ENCODE results near the gene LEKR1. TPM values are rescaled to one million over a fixed set of nuclear protein-coding genes. Genes with fewer than 3 reads are reported as not detected.

Gene LEKR1
- total RNA-seq, 1 donor from 2014 or later = 2.3 TPM

GRCh38 chr3:157056035-157056434 is 229.9 kb downstream of the LEKR1 start:
- Histone ChIP-seq H3K36me3 (ENCODE audit: control insufficient read depth, insufficient read depth, low read length) (no peaks in the 10 kb centered on the region), H3K4me3 (ENCODE audit: low read depth, low read length) (no peak overlapping the region), H3K27me3 (ENCODE audit: control insufficient read depth, insufficient read depth, low read length) (no peaks in the 10 kb centered on the region)
- TF ChIP-seq CTCF (IDR thresholded peaks at IDR 0.05; ENCODE audit: insufficient read depth, low read length, poor library complexity, severe bottlenecking) = no peak
- DNase-seq (ENCODE audit: low read depth) = no peak

GRCh38 chr3:157058392-157059071 is 232.4 kb downstream of the LEKR1 start:
- DNase-seq (ENCODE audit: low read depth) = no peak
- no peak overlapping the region for H3K4me3 ChIP-seq (ENCODE audit: low read depth, low read length)
- no peaks in the 10 kb centered on the region for H3K36me3 ChIP-seq (ENCODE audit: control insufficient read depth, insufficient read depth, low read length)
- no peak for TF ChIP-seq CTCF (IDR thresholded peaks at IDR 0.05; ENCODE audit: insufficient read depth, low read length, poor library complexity, severe bottlenecking)
- H3K27me3 ChIP-seq (ENCODE audit: control insufficient read depth, insufficient read depth, low read length) = no peaks in the 10 kb centered on the region

GRCh38 chr3:157059181-157059580 is 233.0 kb downstream of the LEKR1 start:
- no peak for TF ChIP-seq CTCF (IDR thresholded peaks at IDR 0.05; ENCODE audit: insufficient read depth, low read length, poor library complexity, severe bottlenecking)
- DNase-seq (ENCODE audit: low read depth) = no peak
- Histone ChIP-seq H3K27me3 (ENCODE audit: control insufficient read depth, insufficient read depth, low read length) (no peaks in the 10 kb centered on the region), H3K4me3 (ENCODE audit: low read depth, low read length) (no peak overlapping the region), H3K36me3 (ENCODE audit: control insufficient read depth, insufficient read depth, low read length) (no peaks in the 10 kb centered on the region)

- TF ChIP-seq CTCF (IDR thresholded peaks at IDR 0.05; ENCODE audit: insufficient read depth, low read length, poor library complexity, severe bottlenecking) = no peak
- Histone ChIP-seq H3K36me3 (ENCODE audit: control insufficient read depth, insufficient read depth, low read length) (no peaks in the 10 kb centered on the region), H3K27me3 (ENCODE audit: control insufficient read depth, insufficient read depth, low read length) (no peaks in the 10 kb centered on the region), H3K4me3 (ENCODE audit: low read depth, low read length) (no peak overlapping the region)
- no peak for DNase-seq (ENCODE audit: low read depth)
Observed at GRCh38 chr3:157059661-157060060, 233.5 kb downstream of the LEKR1 start.

- no peak for TF ChIP-seq CTCF (IDR thresholded peaks at IDR 0.05; ENCODE audit: insufficient read depth, low read length, poor library complexity, severe bottlenecking)
- H3K36me3 ChIP-seq (ENCODE audit: control insufficient read depth, insufficient read depth, low read length) = no peaks in the 10 kb centered on the region
- H3K27me3 ChIP-seq (ENCODE audit: control insufficient read depth, insufficient read depth, low read length) = no peaks in the 10 kb centered on the region
- DNase-seq (ENCODE audit: low read depth) = no peak
- H3K4me3 ChIP-seq (ENCODE audit: low read depth, low read length) = no peak overlapping the region
Observed at GRCh38 chr3:157061265-157061664, 235.1 kb downstream of the LEKR1 start.

GRCh38 chr3:157063469-157063868 is 237.3 kb downstream of the LEKR1 start:
- DNase-seq (ENCODE audit: low read depth) = no peak
- no peaks in the 10 kb centered on the region for H3K36me3 ChIP-seq (ENCODE audit: control insufficient read depth, insufficient read depth, low read length)
- H3K27me3 ChIP-seq (ENCODE audit: control insufficient read depth, insufficient read depth, low read length) = no peaks in the 10 kb centered on the region
- H3K4me3 ChIP-seq (ENCODE audit: low read depth, low read length) = no peak overlapping the region
- no peak for TF ChIP-seq CTCF (IDR thresholded peaks at IDR 0.05; ENCODE audit: insufficient read depth, low read length, poor library complexity, severe bottlenecking)
